Skeletal muscle tissue (tissue), 4 donors: ENCODE measurements around the gene YIF1B. TPM values are rescaled to one million over a fixed set of nuclear protein-coding genes. Genes with fewer than 3 reads are reported as not detected.
A peak's percentile ranks its signal among the peaks of the same experiment; 100 is the strongest.

Source experiments
- H3K27ac ChIP-seq: one replicate; pipeline ENCODE4 v1.7.0; 2013; ENCODE audit warnings: mild to moderate bottlenecking, low read depth, low read length, inconsistent platforms
- H3K27me3 ChIP-seq, 3 donors: one replicate each; pipeline ENCODE4 v1.7.0; 2013; ENCODE audit warnings: low read length in 3 of 3; ENCODE audit not compliant: control insufficient read depth in 3 of 3, insufficient read depth in 3 of 3
- H3K36me3 ChIP-seq, 3 donors: one replicate each; pipeline ENCODE4 v1.7.0; 2013; ENCODE audit warnings: low read length in 3 of 3; ENCODE audit not compliant: control insufficient read depth in 3 of 3, insufficient read depth in 3 of 3
- H3K4me1 ChIP-seq, 3 donors: one replicate each; pipeline ENCODE4 v1.7.0; 2013; ENCODE audit warnings: low read length in 3 of 3, mild to moderate bottlenecking in 3 of 3; ENCODE audit not compliant: control insufficient read depth in 3 of 3, insufficient read depth in 3 of 3
- H3K4me3 ChIP-seq, 3 donors: one replicate each; pipeline ENCODE4 v1.7.0; 2013; ENCODE audit warnings: low read length in 3 of 3
- H3K9ac ChIP-seq, 3 donors: one replicate each; pipeline ENCODE4 v1.7.0; 2013; ENCODE audit warnings: low read length in 3 of 3, mild to moderate bottlenecking in 3 of 3, moderate library complexity in 2 of 3, low read depth in 1 of 3
- H3K9me3 ChIP-seq, 3 donors: one replicate each; pipeline ENCODE4 v1.7.0; 2013; ENCODE audit warnings: low read length in 3 of 3; ENCODE audit not compliant: control insufficient read depth in 3 of 3
- total RNA-seq: library from RNA; depleted of rRNA; stranded (reverse); fragments of >200 nt; gene quantifications from one replicate; pipeline ENCODE4 v1.2.3, GENCODE V29; 2014
- donor health status: Osteomylitis.

YIF1B gene
- total RNA-seq, 1 donor from 2014 or later: 18.3 TPM

DNA sequence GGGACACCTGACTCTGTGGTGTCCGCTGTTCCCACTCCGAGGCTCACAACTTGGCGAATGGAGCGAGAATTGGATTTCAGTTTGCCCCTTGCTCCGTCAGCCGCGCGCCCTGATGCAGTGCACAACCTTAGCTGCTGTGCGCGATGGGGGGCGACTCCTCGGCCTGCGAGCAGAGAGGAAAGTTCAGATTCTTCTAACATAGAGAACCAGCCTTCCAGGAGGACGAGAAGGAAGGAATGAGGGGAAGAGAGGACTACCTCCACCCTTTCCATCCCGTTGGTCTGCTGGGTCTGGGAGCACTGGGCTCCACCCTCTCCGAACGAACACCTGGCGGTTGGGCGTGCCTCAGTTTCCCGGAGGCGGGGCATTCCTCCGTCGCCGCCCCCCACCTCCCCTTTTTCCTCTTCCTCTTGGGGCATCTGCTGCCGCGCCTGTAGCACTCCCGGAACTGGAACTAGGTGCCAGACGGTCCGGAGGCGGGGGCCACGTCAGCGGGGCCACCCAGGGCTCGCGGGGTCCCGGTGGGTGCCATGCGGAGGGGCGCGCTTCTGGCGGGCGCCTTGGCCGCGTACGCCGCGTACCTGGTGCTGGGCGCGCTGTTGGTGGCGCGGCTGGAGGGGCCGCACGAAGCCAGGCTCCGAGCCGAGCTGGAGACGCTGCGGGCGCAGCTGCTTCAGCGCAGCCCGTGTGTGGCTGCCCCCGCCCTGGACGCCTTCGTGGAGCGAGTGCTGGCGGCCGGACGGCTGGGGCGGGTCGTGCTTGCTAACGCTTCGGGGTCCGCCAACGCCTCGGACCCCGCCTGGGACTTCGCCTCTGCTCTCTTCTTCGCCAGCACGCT lies 3.9 kb upstream of the YIF1B start, which contains the start of gene KCNK6:
Gene KCNK6, plus strand, starts transcription at position 425 of the 838 bp plus-strand sequence. Its CDS starts 106 bp downstream, at position 531.
- H3K9me3 ChIP-seq: no peaks in the 10 kb centered on the region
- H3K36me3 ChIP-seq: no peaks in the 10 kb centered on the region
- H3K9ac ChIP-seq: peak within 1 kb of the TSS; percentile 51 to 72 (median 64)
- H3K27ac ChIP-seq: no peak within 1 kb of the TSS
- H3K27me3 ChIP-seq: peaks cover 0 to 23% (median 18%) of the 10 kb centered on the region in 3 donors
- peak within 1 kb of the TSS; percentile 65 to 72 (median 71) for H3K4me3 ChIP-seq
- H3K4me1 ChIP-seq: peaks cover 18 to 28% (median 24%) of the 10 kb centered on the region in 3 donors

DNA sequence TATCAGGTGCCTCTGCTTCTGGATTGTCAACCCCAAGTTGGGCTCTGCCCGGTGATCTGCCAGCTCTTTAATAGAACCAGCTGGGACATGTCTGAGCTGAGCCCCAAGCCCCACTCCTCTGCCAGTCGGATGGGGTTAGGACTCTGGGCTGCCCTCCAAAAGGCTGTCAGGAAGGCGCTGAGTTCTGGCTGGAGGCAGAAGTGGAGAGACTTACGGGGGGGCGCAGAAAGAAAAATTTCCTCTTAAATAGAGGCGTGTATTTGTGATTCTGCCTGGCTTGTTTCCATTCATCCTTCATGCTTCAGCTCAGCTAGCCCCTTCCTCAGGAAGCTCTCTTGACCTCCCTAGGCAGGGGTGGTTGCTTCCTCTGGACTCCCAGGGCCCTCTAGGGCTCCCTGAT lies 2.9 kb upstream of the YIF1B start:
- Histone ChIP-seq H3K27ac (no peak overlapping the region), H3K4me1 (peaks cover 18 to 28% (median 24%) of the 10 kb centered on the region in 3 donors)

DNA sequence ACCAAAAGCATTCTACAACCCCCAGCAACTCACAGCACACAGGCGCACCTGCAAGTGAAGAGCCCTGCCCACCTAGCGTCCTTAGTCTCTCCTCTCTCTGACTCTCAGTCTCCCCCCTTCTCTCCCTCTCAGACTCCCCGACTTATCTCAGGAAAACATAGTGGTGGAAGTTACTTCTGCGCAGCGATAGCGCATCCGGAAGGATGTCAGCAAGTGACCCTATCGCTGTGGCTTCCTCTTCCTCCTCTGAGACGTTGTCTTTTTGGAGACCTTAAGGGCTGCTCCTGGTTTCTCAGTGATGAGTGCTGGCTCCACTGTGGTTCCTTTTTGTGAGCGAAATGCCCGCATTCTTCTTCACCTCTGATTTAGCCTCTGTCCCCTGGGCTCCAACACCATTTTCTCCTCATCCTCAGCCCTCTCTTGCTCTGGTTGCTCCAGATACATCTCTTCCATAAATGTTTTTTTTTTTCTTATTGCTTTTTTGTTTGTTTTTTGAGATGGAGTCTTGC lies 1.4 kb upstream of the YIF1B start:
- peaks cover 18 to 28% (median 24%) of the 10 kb centered on the region in 3 donors for H3K4me1 ChIP-seq
- H3K4me3 ChIP-seq: peak overlapping the region in 1 of 3 donors; percentile 3
- no peaks in the 10 kb centered on the region for H3K9me3 ChIP-seq
- no peak overlapping the region for H3K9ac ChIP-seq
- H3K36me3 ChIP-seq: no peaks in the 10 kb centered on the region
- H3K27ac ChIP-seq: no peak overlapping the region
- H3K27me3 ChIP-seq: peaks cover 0 to 23% (median 18%) of the 10 kb centered on the region in 3 donors

More for the DNA sequence above, 2.9 kb upstream of the YIF1B start:
- H3K9me3 ChIP-seq: no peaks in the 10 kb centered on the region
- H3K27me3 ChIP-seq: peaks cover 0 to 23% (median 18%) of the 10 kb centered on the region in 3 donors
- H3K4me3 ChIP-seq: no peak overlapping the region
- no peak overlapping the region for H3K9ac ChIP-seq
- no peaks in the 10 kb centered on the region for H3K36me3 ChIP-seq

DNA sequence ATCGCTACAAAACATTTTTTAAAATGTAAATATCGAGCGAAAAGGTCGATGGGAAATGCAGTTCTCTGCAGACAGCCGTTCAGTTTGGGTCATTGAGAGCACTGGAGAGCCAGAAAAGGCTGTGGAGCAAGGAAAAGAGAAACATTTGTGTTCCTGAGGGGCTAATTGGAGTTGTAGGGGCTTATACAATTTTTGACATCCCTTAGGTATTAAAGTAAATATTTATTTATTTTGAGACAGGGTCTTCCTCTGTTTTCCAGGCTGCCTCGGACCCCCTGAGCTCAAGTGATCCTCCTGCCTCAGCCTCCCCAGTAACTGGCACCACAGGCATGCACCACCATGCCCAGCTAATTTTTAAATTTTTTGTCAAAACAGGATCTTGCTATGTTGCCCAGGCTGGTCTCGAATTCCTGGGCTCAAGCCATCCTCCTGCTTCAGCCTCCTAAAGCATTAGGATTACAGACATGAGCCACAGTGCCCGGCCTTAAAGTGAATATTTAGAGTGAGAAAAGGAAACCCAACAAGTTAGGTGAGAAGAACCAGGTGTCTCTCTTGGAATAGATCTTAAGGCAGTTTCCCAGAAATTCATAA lies 825 bp upstream of the YIF1B start:
- H3K9me3 ChIP-seq: no peaks in the 10 kb centered on the region
- H3K4me3 ChIP-seq: peak overlapping the region; percentile 67 to 83 (median 70)
- peak overlapping the region; percentile 84 for H3K27ac ChIP-seq
- H3K36me3 ChIP-seq: no peaks in the 10 kb centered on the region
- peaks cover 0 to 18% (median 17%) of the 10 kb centered on the region in 3 donors for H3K27me3 ChIP-seq
- H3K4me1 ChIP-seq: peaks cover 18 to 24% (median 24%) of the 10 kb centered on the region in 3 donors
- H3K9ac ChIP-seq: peak overlapping the region; percentile 65 to 79 (median 78)

DNA sequence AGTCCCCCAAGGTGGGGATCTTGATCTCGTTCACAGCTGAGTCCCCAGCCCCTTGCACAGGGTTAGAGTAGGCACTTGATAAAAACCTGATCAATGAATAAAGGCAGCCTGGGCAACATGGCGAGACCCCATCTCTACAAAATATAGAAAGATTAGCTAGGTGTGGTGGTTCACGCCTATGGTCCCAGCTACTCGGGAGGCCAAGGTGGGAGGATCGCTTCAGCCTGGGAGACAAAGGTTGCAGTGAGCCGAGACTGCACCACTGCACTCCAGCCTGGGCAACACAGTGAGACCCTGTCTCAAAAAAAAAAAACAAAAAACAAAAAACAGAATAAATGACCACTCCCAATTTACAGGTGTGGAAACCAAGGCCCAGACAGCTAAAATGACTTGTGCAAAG lies 4.8 kb downstream of the YIF1B start:
- Histone ChIP-seq H3K4me1 (peaks cover 4 to 6% (median 5%) of the 10 kb centered on the region in 3 donors), H3K9me3 (no peaks in the 10 kb centered on the region), H3K27me3 (no peaks in the 10 kb centered on the region), H3K4me3 (no peak overlapping the region), H3K36me3 (peaks cover 15 to 23% (median 19%) of the 10 kb centered on the region in 3 donors), H3K27ac (no peak overlapping the region), H3K9ac (no peak overlapping the region)

DNA sequence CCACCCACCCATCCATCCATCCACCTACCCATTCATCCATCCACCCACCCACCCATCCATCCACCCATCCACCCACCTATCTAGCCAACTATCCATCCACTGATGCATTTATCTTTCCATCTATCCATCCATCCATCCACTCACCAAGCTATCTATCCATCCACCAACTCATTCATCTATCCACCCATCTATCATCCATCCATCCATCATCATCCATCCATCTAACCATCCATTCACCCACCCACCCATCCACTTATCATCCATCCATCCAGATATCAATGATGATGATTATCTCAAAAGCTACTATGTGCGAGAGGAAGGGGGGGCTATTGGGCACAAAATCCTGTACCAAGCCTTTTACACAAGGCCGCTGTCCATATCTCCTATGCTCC lies 5.5 kb downstream of the YIF1B start:
- no peaks in the 10 kb centered on the region for H3K27me3 ChIP-seq
- H3K4me1 ChIP-seq: peaks cover 2 to 3% (median 2%) of the 10 kb centered on the region in 3 donors
- peaks cover 15 to 25% (median 19%) of the 10 kb centered on the region in 3 donors for H3K36me3 ChIP-seq
- no peak overlapping the region for H3K27ac ChIP-seq
- H3K4me3 ChIP-seq: no peak overlapping the region
- no peak overlapping the region for H3K9ac ChIP-seq
- no peaks in the 10 kb centered on the region for H3K9me3 ChIP-seq

DNA sequence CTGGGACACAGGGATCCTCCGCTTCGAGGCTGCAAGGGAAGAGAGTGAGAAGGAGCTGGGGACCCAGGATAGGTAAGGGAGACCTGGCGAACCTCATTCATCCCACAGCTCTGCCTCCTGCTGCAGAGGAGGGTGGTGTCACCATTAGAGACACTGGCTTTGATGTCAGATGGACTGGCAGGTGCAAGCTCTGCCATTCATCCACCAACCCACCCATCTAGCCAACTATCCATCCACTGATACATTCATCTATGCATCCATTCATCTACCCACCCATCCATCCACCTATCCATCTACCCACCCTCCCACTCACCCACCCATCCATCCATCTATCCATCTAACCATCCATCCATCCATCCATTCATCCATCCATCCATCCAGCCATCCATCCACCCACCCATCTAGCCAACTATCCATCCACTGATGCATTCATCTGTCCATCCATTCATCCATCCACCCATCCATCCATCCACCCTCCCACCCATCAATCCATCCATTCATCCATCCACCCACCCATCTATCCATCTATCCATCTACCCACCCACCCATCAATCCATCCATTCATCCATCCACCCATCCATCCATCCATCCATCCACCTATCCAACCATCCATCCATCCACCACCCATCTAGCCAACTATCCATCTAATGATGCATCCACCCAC lies 6.0 kb downstream of the YIF1B start:
- no peak overlapping the region for H3K27ac ChIP-seq
- H3K4me1 ChIP-seq: no peaks in the 10 kb centered on the region
- H3K27me3 ChIP-seq: no peaks in the 10 kb centered on the region
- H3K4me3 ChIP-seq: no peak overlapping the region
- no peak overlapping the region for H3K9ac ChIP-seq
- no peaks in the 10 kb centered on the region for H3K9me3 ChIP-seq
- H3K36me3 ChIP-seq: peaks cover 15 to 25% (median 19%) of the 10 kb centered on the region in 3 donors

DNA sequence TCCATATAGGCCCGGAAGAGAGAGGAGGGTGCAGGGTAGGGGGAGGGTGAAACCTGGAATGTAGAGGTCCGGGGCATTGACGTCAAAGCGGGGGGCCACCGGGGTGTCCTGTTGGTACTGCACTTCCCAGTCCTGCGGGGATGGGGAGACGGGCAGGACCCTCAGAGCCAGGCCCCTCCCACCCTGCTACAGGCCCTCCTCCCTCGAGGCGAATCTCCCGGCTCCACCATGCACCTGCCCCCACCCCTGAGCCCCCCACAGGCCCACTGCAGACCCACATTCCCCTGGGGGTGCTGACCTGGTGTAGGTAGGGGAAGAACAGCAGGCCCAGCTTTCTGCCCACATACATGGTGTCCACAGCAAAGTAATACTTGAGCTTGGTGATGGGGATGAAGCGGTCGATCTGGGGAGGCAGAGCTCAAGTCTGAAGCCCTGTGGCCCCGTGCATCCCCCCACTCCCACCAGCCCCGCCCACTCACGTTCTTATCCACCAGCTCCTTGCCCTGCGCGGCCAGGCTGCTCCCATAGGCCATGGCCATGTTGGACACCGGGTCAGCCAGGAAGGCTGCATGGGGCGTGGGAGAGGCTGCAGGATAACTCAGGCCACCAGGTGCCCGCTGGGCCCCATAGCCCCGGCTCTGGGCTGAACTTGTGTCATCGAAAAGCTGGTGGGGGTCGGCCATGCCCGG lies 6.7 kb downstream of the YIF1B start:
- H3K4me1 ChIP-seq: no peaks in the 10 kb centered on the region
- H3K4me3 ChIP-seq: no peak overlapping the region
- no peaks in the 10 kb centered on the region for H3K27me3 ChIP-seq
- H3K9me3 ChIP-seq: no peaks in the 10 kb centered on the region
- no peak overlapping the region for H3K9ac ChIP-seq
- H3K36me3 ChIP-seq: peaks cover 15 to 25% (median 19%) of the 10 kb centered on the region in 3 donors
- H3K27ac ChIP-seq: no peak overlapping the region

DNA sequence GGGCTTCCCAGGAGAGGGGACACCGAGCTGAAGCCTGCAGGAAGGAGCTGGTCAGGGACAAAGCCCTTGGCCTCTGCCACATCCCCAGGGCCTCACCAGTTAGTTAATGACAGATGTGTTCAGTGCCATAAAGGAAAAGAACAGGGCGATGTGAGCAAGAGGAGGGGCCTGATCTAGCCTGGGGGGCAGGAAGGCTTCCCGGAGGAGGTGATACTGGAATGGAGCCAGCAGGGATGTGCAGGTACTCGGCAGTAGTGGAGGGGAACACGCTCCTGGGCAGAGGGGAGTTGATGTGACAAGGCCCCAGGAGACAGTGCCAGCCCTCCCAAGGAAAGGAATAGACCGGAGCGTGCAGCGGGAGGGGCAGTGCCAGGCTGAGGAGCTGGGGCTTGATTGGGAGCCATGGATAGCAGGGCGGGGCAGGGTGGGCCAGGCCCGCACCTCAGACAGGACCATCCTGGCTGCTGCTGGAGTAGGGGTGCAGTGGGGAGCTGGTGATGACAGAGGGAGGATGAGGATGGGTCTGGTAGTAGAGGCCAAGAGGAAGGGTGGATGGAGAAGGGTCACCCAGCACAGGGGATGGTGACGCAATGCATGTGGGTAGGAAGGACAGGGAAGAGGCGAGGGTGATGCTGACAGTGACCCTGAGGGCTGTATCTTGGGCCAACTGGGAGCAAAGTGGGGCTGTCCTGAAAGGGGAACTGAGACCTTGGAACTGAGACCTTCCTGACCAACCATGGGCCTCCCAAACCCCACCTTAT lies 7.6 kb downstream of the YIF1B start:
- Histone ChIP-seq H3K27ac (no peak overlapping the region), H3K27me3 (no peaks in the 10 kb centered on the region), H3K4me1 (no peaks in the 10 kb centered on the region), H3K36me3 (peaks cover 15 to 25% (median 19%) of the 10 kb centered on the region in 3 donors), H3K4me3 (no peak overlapping the region), H3K9ac (no peak overlapping the region), H3K9me3 (no peaks in the 10 kb centered on the region)
